Breast epithelium (tissue), 3 donors: ENCODE measurements around the gene MPZL2.

Source experiments
- POLR2A ChIP-seq: fragments of 450-650 bp; IDR thresholded peaks from one replicate; pipeline ENCODE4 v1.6.1; 2016; ENCODE audit warnings: antibody characterized with exemption, mild to moderate bottlenecking, moderate library complexity
- POLR2AphosphoS5 ChIP-seq, 3 donors: sonication (generic); formaldehyde crosslinking; IDR thresholded peaks; one replicate each; pipeline ENCODE4 v1.6.1; 2017; ENCODE audit warnings: antibody characterized with exemption in 3 of 3
- TF ChIP-seq, protein P1 (sequence below), 3 donors: fragments of 450-650 bp; IDR thresholded peaks; one replicate each; pipeline ENCODE4 v1.5.1; 2016 to 2017; ENCODE audit warnings: antibody characterized with exemption in 3 of 3, mild to moderate bottlenecking in 3 of 3, moderate library complexity in 3 of 3

DNA sequence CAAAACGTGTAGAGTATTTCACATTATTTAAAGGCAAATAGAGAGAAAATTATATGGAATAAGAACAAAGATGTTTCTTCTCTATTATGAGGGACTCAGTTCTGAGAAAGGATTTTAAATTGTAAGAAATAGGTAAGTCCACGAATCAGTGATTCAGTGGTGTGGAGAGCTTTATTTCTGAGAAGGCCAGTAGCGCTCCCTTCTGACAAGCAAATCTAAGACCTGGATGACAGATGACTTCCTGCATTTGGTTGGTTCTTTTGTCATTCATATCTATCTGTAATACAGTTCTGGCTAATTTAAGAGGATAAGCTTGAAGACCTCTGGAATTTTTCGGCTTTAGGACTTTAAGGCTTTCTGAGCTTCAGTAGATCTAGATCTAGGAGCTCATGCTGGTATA lies 47.4 kb upstream of the MPZL2 start:
- TF ChIP-seq, protein P1, sequence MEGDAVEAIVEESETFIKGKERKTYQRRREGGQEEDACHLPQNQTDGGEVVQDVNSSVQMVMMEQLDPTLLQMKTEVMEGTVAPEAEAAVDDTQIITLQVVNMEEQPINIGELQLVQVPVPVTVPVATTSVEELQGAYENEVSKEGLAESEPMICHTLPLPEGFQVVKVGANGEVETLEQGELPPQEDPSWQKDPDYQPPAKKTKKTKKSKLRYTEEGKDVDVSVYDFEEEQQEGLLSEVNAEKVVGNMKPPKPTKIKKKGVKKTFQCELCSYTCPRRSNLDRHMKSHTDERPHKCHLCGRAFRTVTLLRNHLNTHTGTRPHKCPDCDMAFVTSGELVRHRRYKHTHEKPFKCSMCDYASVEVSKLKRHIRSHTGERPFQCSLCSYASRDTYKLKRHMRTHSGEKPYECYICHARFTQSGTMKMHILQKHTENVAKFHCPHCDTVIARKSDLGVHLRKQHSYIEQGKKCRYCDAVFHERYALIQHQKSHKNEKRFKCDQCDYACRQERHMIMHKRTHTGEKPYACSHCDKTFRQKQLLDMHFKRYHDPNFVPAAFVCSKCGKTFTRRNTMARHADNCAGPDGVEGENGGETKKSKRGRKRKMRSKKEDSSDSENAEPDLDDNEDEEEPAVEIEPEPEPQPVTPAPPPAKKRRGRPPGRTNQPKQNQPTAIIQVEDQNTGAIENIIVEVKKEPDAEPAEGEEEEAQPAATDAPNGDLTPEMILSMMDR (IDR thresholded peaks at IDR 0.05): no peak
- no peak for TF ChIP-seq POLR2AphosphoS5 (IDR thresholded peaks at IDR 0.05)
- TF ChIP-seq POLR2A: no peak
